CD14-positive monocyte (primary cell): ENCODE results near the gene GATC. TPM values are rescaled to one million over a fixed set of nuclear protein-coding genes. Genes with fewer than 3 reads are reported as not detected.

Source experiments
- DNase-seq, 3 donors: peaks; one replicate each; pipeline ENCODE4 v3.0.0-alpha.2; 2011 to 2022
- H2AFZ ChIP-seq: 2 replicates; pipeline ENCODE4 v1.6.0; 2012; ENCODE audit warnings: mild to moderate bottlenecking, low read depth, low read length, inconsistent platforms; ENCODE audit not compliant: insufficient read depth, poor library complexity, severe bottlenecking
- H3K27ac ChIP-seq, 2 donors: 1 replicate in 1 of 2; 2 replicates in 1 of 2; pipeline ENCODE4 v1.5.1; 2012 to 2013; ENCODE audit warnings: low read length in 2 of 2, control low read depth in 1 of 2, inconsistent platforms in 1 of 2, low read depth in 1 of 2, mild to moderate bottlenecking in 1 of 2
- H3K27me3 ChIP-seq, 2 donors: one replicate each; pipeline versions ENCODE4 v1.6.0 to v1.6.1; 2011 to 2013; ENCODE audit warnings: low read length in 2 of 2; ENCODE audit not compliant: control insufficient read depth in 2 of 2, insufficient read depth in 2 of 2
- H3K36me3 ChIP-seq, 2 donors: replicated peaks in 1 of 2; 1 replicate in 1 of 2; 2 replicates in 1 of 2; pipeline versions ENCODE4 v1.5.1 to v1.6.1; 2012 to 2013; ENCODE audit warnings: low read length in 2 of 2, control low read depth in 1 of 2, inconsistent platforms in 1 of 2, mild to moderate bottlenecking in 1 of 2; ENCODE audit not compliant: insufficient read depth in 2 of 2, control insufficient read depth in 1 of 2
- H3K4me1 ChIP-seq, 2 donors: 1 replicate in 1 of 2; 2 replicates in 1 of 2; pipeline versions ENCODE4 v1.5.1 to v1.6.1; 2012 to 2013; ENCODE audit warnings: low read length in 2 of 2, control low read depth in 1 of 2, inconsistent platforms in 1 of 2, mild to moderate bottlenecking in 1 of 2, moderate library complexity in 1 of 2; ENCODE audit not compliant: insufficient read depth in 2 of 2, control insufficient read depth in 1 of 2
- H3K4me2 ChIP-seq: replicated peaks from 2 replicates; pipeline ENCODE3; 2012; ENCODE audit warnings: low read length, moderate library complexity, mild to moderate bottlenecking; ENCODE audit not compliant: poor library complexity, severe bottlenecking; ENCODE audit errors: extremely low read depth
- H3K4me3 ChIP-seq, 3 experiments: fragments of 200-600 bp in 1 of 3; sonication (generic) in 1 of 3; replicated peaks in 1 of 3; 1 replicate in 2 of 3; 2 replicates in 1 of 3; pipeline ENCODE4 v1.5.1; 2011 to 2013; ENCODE audit warnings: low read length in 3 of 3, mild to moderate bottlenecking in 3 of 3, control low read depth in 2 of 3, low read depth in 2 of 3, inconsistent platforms in 1 of 3, moderate library complexity in 1 of 3
- H3K79me2 ChIP-seq: 2 replicates; pipeline ENCODE4 v1.6.0; 2012; ENCODE audit warnings: mild to moderate bottlenecking, control low read depth, inconsistent platforms, low read length, moderate library complexity; ENCODE audit not compliant: insufficient read depth
- H3K9ac ChIP-seq: 2 replicates; pipeline ENCODE4 v1.6.0; 2017; ENCODE audit warnings: low read length, mild to moderate bottlenecking; ENCODE audit not compliant: insufficient read depth, poor library complexity, severe bottlenecking
- H3K9me3 ChIP-seq, 2 donors: replicated peaks in 1 of 2; 1 replicate in 1 of 2; 2 replicates in 1 of 2; pipeline versions ENCODE4 v1.5.1 to v1.6.1; 2012 to 2013; ENCODE audit warnings: low read length in 2 of 2, control low read depth in 1 of 2; ENCODE audit not compliant: control insufficient read depth in 1 of 2, insufficient read depth in 1 of 2
- H4K20me1 ChIP-seq: 2 replicates; pipeline ENCODE4 v1.6.0; 2012; ENCODE audit warnings: mild to moderate bottlenecking, low read length, control low read depth, moderate library complexity; ENCODE audit not compliant: insufficient read depth
- H3K27ac Mint-ChIP-seq, 7 donors: one replicate each; pipeline ENCODE4 v1.8.0; 2020; ENCODE audit warnings: mild to moderate bottlenecking in 7 of 7, mixed read lengths in 7 of 7, moderate library complexity in 6 of 7, inconsistent platforms in 2 of 7
- H3K27me3 Mint-ChIP-seq, 3 donors: one replicate each; pipeline ENCODE4 v1.8.0; 2021 to 2022; ENCODE audit warnings: low read depth in 3 of 3, mild to moderate bottlenecking in 3 of 3, mixed read lengths in 3 of 3, moderate library complexity in 3 of 3, inconsistent platforms in 1 of 3
- H3K36me3 Mint-ChIP-seq, 2 donors: one replicate each; pipeline ENCODE4 v1.8.0; 2020; ENCODE audit warnings: mixed read lengths in 2 of 2, inconsistent platforms in 1 of 2, mild to moderate bottlenecking in 1 of 2
- H3K4me1 Mint-ChIP-seq: one replicate; pipeline ENCODE4 v1.8.0; 2020; ENCODE audit warnings: mild to moderate bottlenecking, mixed read lengths
- H3K4me3 Mint-ChIP-seq, 2 donors: one replicate each; pipeline ENCODE4 v1.8.0; 2020; ENCODE audit warnings: mild to moderate bottlenecking in 2 of 2, mixed read lengths in 2 of 2, moderate library complexity in 1 of 2
- H3K9me3 Mint-ChIP-seq, 7 donors: one replicate each; pipeline ENCODE4 v1.8.0; 2020 to 2022; ENCODE audit warnings: mixed read lengths in 7 of 7, mild to moderate bottlenecking in 6 of 7, moderate library complexity in 6 of 7, inconsistent platforms in 2 of 7
- CTCF ChIP-seq: fragments of 200-600 bp; IDR thresholded peaks from one replicate; pipeline ENCODE4 v1.8.0; 2022; ENCODE audit warnings: antibody characterized with exemption, mild to moderate bottlenecking
- WGBS: methylation state at CpG from one replicate; pipeline ENCODE4 v1.1.5; 2013; ENCODE audit warnings: missing lambda C conversion rate; ENCODE audit not compliant: insufficient coverage; 5-methylcytosine and 5-hydroxymethylcytosine counted together
- intact Hi-C, 2 donors: fragments of 100-400 bp; cut with micrococcal nuclease; formaldehyde crosslinking; loops; one replicate each; pipeline versions ENCODE4 v1.15.0 to v1.15.1; 2023
- polyA plus RNA-seq, 3 donors: library from polyadenylated mRNA; depleted of rRNA in 1 of 3; unstranded in 2 of 3; stranded (reverse) in 1 of 3; fragments of 300-500 nt in 2 of 3; fragments of >200 nt in 1 of 3; fragmentation: Illumina TruSeq in 2 of 3; gene quantifications; 1 replicate in 2 of 3; 2 replicates in 1 of 3; pipeline ENCODE4 v1.2.3, GENCODE V29; 2012 to 2021

The GATC gene
- polyA plus RNA-seq, 3 donors, result 10.7 to 13.8 (median 11.3) TPM

- H3K4me1 ChIP-seq, result no peaks in the 10 kb centered on the region
- no peak for DNase-seq
- Mint-ChIP-seq H3K4me3 (peak overlapping the region in 1 of 2 donors; percentile 35), H3K27me3 (peaks cover 20 to 44% (median 44%) of the 10 kb centered on the region in 3 donors), H3K4me1 (peaks cover 4% of the 10 kb centered on the region), H3K27ac (no peak overlapping the region), H3K36me3 (no peaks in the 10 kb centered on the region), H3K9me3 (no peaks in the 10 kb centered on the region)
- intact Hi-C loops, result no loop called here
- H3K27me3 ChIP-seq, result peaks cover 2 to 21% of the 10 kb centered on the region in 2 donors
- no peaks in the 10 kb centered on the region for H3K79me2 ChIP-seq
- H2AFZ ChIP-seq, result no peak overlapping the region
- H3K9me3 ChIP-seq, result no peaks in the 10 kb centered on the region
- H3K36me3 ChIP-seq, result no peaks in the 10 kb centered on the region
- H3K4me3 ChIP-seq, result no peak overlapping the region
- H3K27ac ChIP-seq, result no peak overlapping the region
- no peak for TF ChIP-seq CTCF
- no peaks in the 10 kb centered on the region for H4K20me1 ChIP-seq
- no peak overlapping the region for H3K4me2 ChIP-seq
- WGBS, result 80% methylated on average over 30 of the region's 33 CpGs
- H3K9ac ChIP-seq, result no peak overlapping the region
Observed at GRCh38 chr12:120397824-120398540, 48.3 kb upstream of the GATC start.

- no CpG with 5 or more reads among the region's 5 CpGs for WGBS
- Histone ChIP-seq H3K4me2 (no peak overlapping the region), H3K27ac (no peak overlapping the region), H4K20me1 (no peaks in the 10 kb centered on the region), H3K9ac (no peak overlapping the region), H2AFZ (no peak overlapping the region), H3K36me3 (no peaks in the 10 kb centered on the region), H3K27me3 (peaks cover 0 to 14% of the 10 kb centered on the region in 2 donors), H3K79me2 (no peaks in the 10 kb centered on the region), H3K4me3 (no peak overlapping the region), H3K9me3 (no peaks in the 10 kb centered on the region), H3K4me1 (no peaks in the 10 kb centered on the region)
- H3K27ac Mint-ChIP-seq, result no peak overlapping the region
- no peak for DNase-seq
- TF ChIP-seq CTCF, result no peak
- peaks cover 3% of the 10 kb centered on the region for H3K4me1 Mint-ChIP-seq
- H3K4me3 Mint-ChIP-seq, result no peak overlapping the region
- intact Hi-C loops, result no loop called here
- no peaks in the 10 kb centered on the region for H3K36me3 Mint-ChIP-seq
- H3K9me3 Mint-ChIP-seq, result peaks cover 0 to 4% (median 0%) of the 10 kb centered on the region in 7 donors
- H3K27me3 Mint-ChIP-seq, result peaks cover 14 to 41% (median 33%) of the 10 kb centered on the region in 3 donors
Observed at GRCh38 chr12:120399531-120399930, 46.7 kb upstream of the GATC start.
